Dendritic cell treated with granulocyte-macrophage colony-stimulating factor and Interleukin-4, amounts not matched to agents 40 ng/mL and 50 ng/mL, for 4 days (primary cell): ENCODE measurements around the gene EIF6.
"Not testable (repeated sequence)": the region's sequence is repeated elsewhere in the genome, so short reads cannot be mapped to it uniquely, and the experiment has no call there.

Experiments
- H3K27ac Mint-ChIP-seq: one replicate; pipeline ENCODE4 v1.8.0; 2022; ENCODE audit warnings: mild to moderate bottlenecking, mixed read lengths
- H3K27me3 Mint-ChIP-seq: one replicate; pipeline ENCODE4 v1.8.0; 2022; ENCODE audit warnings: mild to moderate bottlenecking, mixed read lengths
- H3K36me3 Mint-ChIP-seq: one replicate; pipeline ENCODE4 v1.8.0; 2022; ENCODE audit warnings: low read depth, mixed read lengths
- H3K4me1 Mint-ChIP-seq: one replicate; pipeline ENCODE4 v1.8.0; 2022; ENCODE audit warnings: low read depth, mixed read lengths
- H3K4me3 Mint-ChIP-seq: one replicate; pipeline ENCODE4 v1.8.0; 2022; ENCODE audit warnings: mild to moderate bottlenecking, moderate library complexity, mixed read lengths
- H3K9me3 Mint-ChIP-seq: one replicate; pipeline ENCODE4 v1.8.0; 2022; ENCODE audit warnings: mixed read lengths
- intact Hi-C: fragments of 100-400 bp; cut with micrococcal nuclease; formaldehyde crosslinking; loops from one replicate; pipeline ENCODE4 v1.15.0; 2022

EIF6 gene

DNA sequence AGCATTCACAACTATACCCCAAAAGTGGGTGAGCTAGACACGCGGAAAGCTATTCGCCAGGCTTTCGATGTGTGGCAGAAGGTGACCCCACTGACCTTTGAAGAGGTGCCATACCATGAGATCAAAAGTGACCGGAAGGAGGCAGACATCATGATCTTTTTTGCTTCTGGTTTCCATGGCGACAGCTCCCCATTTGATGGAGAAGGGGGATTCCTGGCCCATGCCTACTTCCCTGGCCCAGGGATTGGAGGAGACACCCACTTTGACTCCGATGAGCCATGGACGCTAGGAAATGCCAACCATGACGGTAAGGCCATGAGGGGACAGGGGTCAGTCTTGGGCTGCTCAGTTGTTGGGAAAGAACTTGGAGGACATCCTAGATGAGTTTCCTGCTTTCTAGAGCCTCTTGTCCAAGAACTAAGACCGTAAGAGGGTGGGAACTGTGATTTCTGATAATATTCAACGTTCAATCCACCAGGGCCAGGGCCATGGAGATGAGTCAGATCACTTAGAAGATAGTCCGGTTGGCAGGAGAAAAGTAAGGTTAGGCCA is 30.0 kb downstream of the EIF6 start:
- Mint-ChIP-seq H3K9me3 (no peaks in the 10 kb centered on the region), H3K27ac (no peak overlapping the region), H3K27me3 (no peaks in the 10 kb centered on the region), H3K4me3 (no peak overlapping the region), H3K4me1 (peaks cover 23% of the 10 kb centered on the region), H3K36me3 (peaks cover 40% of the 10 kb centered on the region)
- intact Hi-C loops = no loop called here

- H3K27ac Mint-ChIP-seq = no peak overlapping the region
- H3K36me3 Mint-ChIP-seq = peaks cover 33% of the 10 kb centered on the region
- peaks cover 18% of the 10 kb centered on the region for H3K4me1 Mint-ChIP-seq
- intact Hi-C loops = no loop called here
- H3K4me3 Mint-ChIP-seq = no peak overlapping the region
- no peaks in the 10 kb centered on the region for H3K27me3 Mint-ChIP-seq
- H3K9me3 Mint-ChIP-seq = no peaks in the 10 kb centered on the region
Observed at GRCh38 chr20:35253010-35253409, 31.6 kb downstream of the EIF6 start.

DNA sequence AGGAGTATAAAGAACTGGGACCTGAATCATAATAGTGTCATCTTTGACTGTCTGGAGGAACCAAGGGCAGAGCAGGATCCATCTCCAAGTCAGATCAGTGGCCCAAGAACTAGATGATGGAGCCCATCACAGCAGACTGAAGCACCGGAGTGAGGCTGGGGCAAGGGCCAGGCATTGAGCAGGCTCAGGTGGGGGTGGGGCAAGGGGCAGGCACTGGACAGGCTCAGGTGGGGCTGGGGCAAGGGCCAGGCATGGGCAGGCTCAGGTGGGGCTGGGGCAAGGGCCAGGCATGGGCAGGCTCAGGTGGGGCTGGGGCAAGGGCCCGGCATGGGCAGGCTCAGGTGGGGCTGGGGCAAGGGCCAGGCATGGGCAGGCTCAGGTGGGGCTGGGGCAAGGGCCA is 32.0 kb downstream of the EIF6 start:
- Mint-ChIP-seq H3K4me1 (peaks cover 14% of the 10 kb centered on the region), H3K36me3 (peaks cover 33% of the 10 kb centered on the region)
- H3K27ac Mint-ChIP-seq, intact Hi-C loops, H3K9me3 Mint-ChIP-seq, H3K27me3 Mint-ChIP-seq, H3K4me3 Mint-ChIP-seq: not testable (repeated sequence)

GRCh38 chr20:35252037-35252461 is 32.5 kb downstream of the EIF6 start:
- Mint-ChIP-seq H3K36me3 (peaks cover 29% of the 10 kb centered on the region), H3K27ac (no peak overlapping the region), H3K27me3 (no peaks in the 10 kb centered on the region), H3K4me1 (peaks cover 14% of the 10 kb centered on the region), H3K9me3 (no peaks in the 10 kb centered on the region), H3K4me3 (no peak overlapping the region)
- intact Hi-C loops = no loop called here

- Mint-ChIP-seq H3K4me1 (peaks cover 14% of the 10 kb centered on the region), H3K4me3 (no peak overlapping the region), H3K27ac (no peak overlapping the region), H3K9me3 (no peaks in the 10 kb centered on the region), H3K36me3 (peaks cover 27% of the 10 kb centered on the region), H3K27me3 (no peaks in the 10 kb centered on the region)
- intact Hi-C loops = no loop called here
Observed at GRCh38 chr20:35251613-35251940, 33.0 kb downstream of the EIF6 start.

DNA sequence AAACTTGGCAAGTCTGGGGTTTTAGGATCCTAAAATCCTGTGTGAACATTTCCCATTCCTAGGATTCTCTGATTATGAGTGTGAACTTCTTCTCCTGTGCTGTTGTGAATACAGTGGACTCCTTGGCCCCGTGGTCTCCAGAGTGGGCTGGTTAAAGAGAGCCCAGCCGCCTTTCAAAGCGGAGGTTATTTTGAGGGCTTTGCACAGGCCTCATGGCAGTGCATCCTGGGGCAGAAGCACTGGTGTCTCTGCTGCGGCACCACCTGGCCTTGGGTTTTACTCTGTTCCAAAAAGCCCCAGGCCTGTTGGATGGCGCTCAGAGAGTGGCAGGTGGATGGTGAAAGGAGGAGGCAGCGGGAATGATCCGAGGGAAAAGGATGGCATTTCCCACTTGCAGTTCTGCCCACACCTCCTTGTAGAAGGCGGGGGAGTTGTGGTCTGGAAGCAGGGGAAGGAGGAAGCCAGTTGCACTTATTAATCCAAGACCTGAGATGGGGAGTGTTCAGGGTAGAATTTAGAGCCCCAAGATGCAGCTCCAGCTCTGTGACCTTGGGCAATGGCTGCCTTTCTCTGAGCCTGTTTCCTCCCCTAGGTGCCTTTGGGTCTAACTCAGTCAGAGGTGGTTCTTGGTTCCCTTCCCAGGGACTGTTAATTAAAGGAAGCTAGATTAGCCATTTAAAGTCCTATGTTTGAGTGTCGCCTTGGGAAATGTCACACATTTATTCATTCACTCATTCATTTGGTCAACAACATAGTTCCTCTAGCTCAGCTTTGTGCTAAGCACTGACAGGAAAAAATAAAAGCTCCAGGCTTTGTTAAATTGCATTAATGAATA is 35.7 kb downstream of the EIF6 start:
- no peak overlapping the region for H3K4me3 Mint-ChIP-seq
- peaks cover 14% of the 10 kb centered on the region for H3K4me1 Mint-ChIP-seq
- H3K36me3 Mint-ChIP-seq = peaks cover 7% of the 10 kb centered on the region
- intact Hi-C loops = no loop called here
- no peaks in the 10 kb centered on the region for H3K27me3 Mint-ChIP-seq
- H3K27ac Mint-ChIP-seq = no peak overlapping the region
- H3K9me3 Mint-ChIP-seq = no peaks in the 10 kb centered on the region

DNA sequence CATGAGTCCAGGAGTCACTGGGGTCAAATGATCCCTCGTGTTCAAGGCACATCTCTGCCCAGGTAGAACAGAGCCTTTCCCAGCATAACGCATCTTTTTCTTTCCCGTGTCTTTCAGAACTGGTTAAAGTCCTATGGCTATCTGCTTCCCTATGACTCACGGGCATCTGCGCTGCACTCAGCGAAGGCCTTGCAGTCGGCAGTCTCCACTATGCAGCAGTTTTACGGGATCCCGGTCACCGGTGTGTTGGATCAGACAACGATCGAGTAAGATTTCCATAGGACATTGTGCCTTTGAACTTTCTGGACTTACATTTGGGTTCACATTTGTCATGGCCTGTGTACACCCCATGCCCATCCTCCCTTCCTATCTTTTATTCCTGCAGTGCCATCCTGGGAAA is 37.8 kb downstream of the EIF6 start:
- Mint-ChIP-seq H3K27me3 (no peaks in the 10 kb centered on the region), H3K4me1 (peaks cover 11% of the 10 kb centered on the region), H3K9me3 (no peaks in the 10 kb centered on the region), H3K4me3 (no peak overlapping the region), H3K27ac (no peak overlapping the region), H3K36me3 (no peaks in the 10 kb centered on the region)
- intact Hi-C loops = no loop called here

GRCh38 chr20:35243986-35244385 is 40.6 kb downstream of the EIF6 start:
- H3K9me3 Mint-ChIP-seq = no peaks in the 10 kb centered on the region
- intact Hi-C loops = no loop called here
- no peak overlapping the region for H3K27ac Mint-ChIP-seq
- H3K27me3 Mint-ChIP-seq = no peaks in the 10 kb centered on the region
- no peaks in the 10 kb centered on the region for H3K36me3 Mint-ChIP-seq
- peaks cover 11% of the 10 kb centered on the region for H3K4me1 Mint-ChIP-seq
- H3K4me3 Mint-ChIP-seq = no peak overlapping the region

DNA sequence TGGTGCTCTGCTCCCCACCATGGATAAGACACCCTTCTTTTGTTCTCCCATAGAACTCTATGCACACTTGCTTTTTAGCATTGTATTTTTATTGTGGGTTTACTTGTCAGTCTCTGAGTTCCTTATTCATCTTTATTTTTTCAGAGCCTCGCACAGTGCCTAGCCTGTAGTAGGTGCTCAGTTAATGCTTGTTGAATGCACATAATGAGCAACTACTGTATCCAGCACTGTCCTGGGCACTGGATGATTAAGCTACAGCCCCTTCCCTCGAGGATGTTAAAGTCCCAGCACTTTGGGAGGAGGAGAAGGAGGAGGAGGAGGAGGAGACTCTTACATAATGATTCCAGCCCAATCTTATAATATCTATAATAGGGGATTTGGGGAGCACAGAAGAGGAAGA is 41.3 kb downstream of the EIF6 start:
- H3K27ac Mint-ChIP-seq = no peak overlapping the region

GRCh38 chr20:35240811-35241293 is 43.7 kb downstream of the EIF6 start:
- intact Hi-C loops = no loop called here
- peaks cover 16% of the 10 kb centered on the region for H3K36me3 Mint-ChIP-seq
- no peak overlapping the region for H3K27ac Mint-ChIP-seq
- no peaks in the 10 kb centered on the region for H3K9me3 Mint-ChIP-seq
- no peak overlapping the region for H3K4me3 Mint-ChIP-seq
- H3K27me3 Mint-ChIP-seq = no peaks in the 10 kb centered on the region
- peaks cover 23% of the 10 kb centered on the region for H3K4me1 Mint-ChIP-seq

More for the DNA sequence above, 41.3 kb downstream of the EIF6 start:
- peaks cover 18% of the 10 kb centered on the region for H3K4me1 Mint-ChIP-seq
- no peak overlapping the region for H3K4me3 Mint-ChIP-seq
- intact Hi-C loops = no loop called here
- H3K9me3 Mint-ChIP-seq = no peaks in the 10 kb centered on the region
- H3K36me3 Mint-ChIP-seq = no peaks in the 10 kb centered on the region
- no peaks in the 10 kb centered on the region for H3K27me3 Mint-ChIP-seq

DNA sequence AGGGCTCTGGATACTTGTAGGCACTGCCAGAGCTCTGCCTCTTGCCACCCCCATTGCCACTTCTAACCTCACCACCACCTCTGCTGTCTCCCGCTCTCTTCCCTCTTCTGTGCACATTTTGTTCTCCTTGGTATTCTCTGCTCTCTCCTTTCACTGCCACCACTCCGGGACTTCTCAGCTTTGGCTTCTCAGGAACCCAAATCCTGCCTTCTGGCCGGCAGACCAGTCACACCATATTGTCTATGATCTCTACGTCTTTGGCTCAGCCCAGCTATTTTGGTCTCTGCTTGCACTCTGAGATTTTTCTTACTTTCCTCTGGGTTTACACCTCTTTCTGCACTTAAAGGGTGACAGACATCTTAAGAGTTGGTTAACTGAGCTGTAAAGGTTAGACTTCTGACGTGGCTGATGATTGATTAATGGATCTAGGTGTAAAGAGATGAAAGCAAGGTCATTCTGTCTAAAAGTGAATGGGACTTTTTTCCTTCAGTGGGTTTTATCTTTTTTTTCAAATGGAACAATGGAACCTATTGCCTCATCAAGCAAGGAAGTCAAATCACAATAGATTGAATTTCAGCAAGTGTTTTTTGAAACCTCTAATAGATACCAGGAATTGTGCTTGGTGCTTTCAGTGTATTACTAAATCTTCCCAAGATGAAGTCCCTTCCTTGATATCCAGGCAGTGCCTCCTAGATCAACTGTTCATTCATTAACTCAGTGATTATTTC is 44.3 kb downstream of the EIF6 start:
- Mint-ChIP-seq H3K4me3 (no peak overlapping the region), H3K27me3 (no peaks in the 10 kb centered on the region), H3K36me3 (peaks cover 22% of the 10 kb centered on the region), H3K27ac (no peak overlapping the region), H3K9me3 (no peaks in the 10 kb centered on the region), H3K4me1 (peaks cover 23% of the 10 kb centered on the region)
- intact Hi-C loops = no loop called here

DNA sequence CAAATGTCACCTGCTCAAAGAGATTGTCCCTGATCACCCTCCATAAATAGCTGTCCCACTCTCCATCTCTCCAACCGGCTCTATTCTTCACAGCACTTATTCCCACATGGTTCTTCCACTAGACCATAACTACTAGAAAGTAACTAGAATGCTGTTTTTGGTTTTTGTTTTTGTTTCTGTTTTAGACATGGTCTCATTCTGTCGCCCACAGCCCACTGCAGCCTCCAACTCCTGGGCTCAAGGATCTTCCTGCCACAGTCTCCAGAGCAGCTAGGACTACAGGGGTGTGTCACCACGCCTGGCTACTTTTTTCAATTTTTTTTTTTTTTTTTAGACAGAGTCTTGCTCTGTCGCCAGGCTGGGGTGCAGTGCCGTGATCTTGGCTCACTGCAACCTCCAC is 45.8 kb downstream of the EIF6 start:
- Mint-ChIP-seq H3K9me3 (no peaks in the 10 kb centered on the region), H3K4me1 (peaks cover 23% of the 10 kb centered on the region), H3K36me3 (peaks cover 33% of the 10 kb centered on the region), H3K27ac (no peak overlapping the region), H3K27me3 (no peaks in the 10 kb centered on the region), H3K4me3 (no peak overlapping the region)
- intact Hi-C loops = no loop called here

- Mint-ChIP-seq H3K36me3 (peaks cover 34% of the 10 kb centered on the region), H3K27ac (no peak overlapping the region), H3K4me1 (peaks cover 23% of the 10 kb centered on the region), H3K9me3 (no peaks in the 10 kb centered on the region), H3K27me3 (no peaks in the 10 kb centered on the region), H3K4me3 (no peak overlapping the region)
- intact Hi-C loops = no loop called here
Observed at GRCh38 chr20:35238170-35238569, 46.4 kb downstream of the EIF6 start.

DNA sequence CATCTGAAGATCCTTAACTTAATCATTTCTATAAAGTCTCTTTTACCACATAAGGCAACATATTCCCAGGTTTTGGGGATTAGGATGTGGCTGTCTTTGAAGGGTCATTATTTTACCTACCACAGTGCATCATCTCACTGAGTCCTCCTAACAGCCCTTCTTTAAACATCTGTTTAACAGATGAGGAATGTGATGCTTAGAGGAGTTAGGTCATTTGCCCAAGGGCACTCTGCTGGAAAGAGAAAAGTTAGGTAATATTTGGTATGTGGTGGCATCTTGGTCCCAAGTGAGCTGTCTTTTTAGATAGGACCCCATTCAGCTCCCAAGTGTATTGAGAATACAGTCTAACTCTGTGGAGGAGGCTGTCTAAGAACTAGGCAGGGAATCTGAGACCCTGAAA is 47.1 kb downstream of the EIF6 start:
- no peaks in the 10 kb centered on the region for H3K9me3 Mint-ChIP-seq
- H3K36me3 Mint-ChIP-seq = peaks cover 36% of the 10 kb centered on the region
- intact Hi-C loops = no loop called here
- H3K27ac Mint-ChIP-seq = no peak overlapping the region
- H3K4me1 Mint-ChIP-seq = peaks cover 23% of the 10 kb centered on the region
- no peak overlapping the region for H3K4me3 Mint-ChIP-seq
- H3K27me3 Mint-ChIP-seq = no peaks in the 10 kb centered on the region
